H4 (cell line): ENCODE data around the gene RANBP1. TPM values are rescaled to one million over a fixed set of nuclear protein-coding genes. Genes with fewer than 3 reads are reported as not detected.
A peak's percentile ranks its signal among the peaks of the same experiment; 100 is the strongest.

ENCODE experiments used
- DNase-seq: peaks from one replicate; pipeline ENCODE4 v3.0.0-alpha.2; 2015; ENCODE audit warnings: low spot score
- total RNA-seq: library from RNA; depleted of rRNA; stranded (reverse); fragments of >200 nt; shearing (Covaris generic); gene quantifications from 2 replicates; pipeline ENCODE4 v1.2.3, GENCODE V29; 2014; rRNA removed

Gene RANBP1
- total RNA-seq, 1 experiment from 2014 or later, result 623 TPM

GRCh38 chr22:20171288-20172140, 55.6 kb downstream of the RANBP1 start:
- DNase-seq, result no peak

GRCh38 chr22:20172141-20172613, 56.3 kb downstream of the RANBP1 start:
- no peak for DNase-seq

- no peak for DNase-seq
These were observed 57.3 kb downstream of the RANBP1 start for GRCh38 chr22:20173246-20173645.

- no peak for DNase-seq
These were observed 57.9 kb downstream of the RANBP1 start for GRCh38 chr22:20173772-20174171.

GRCh38 chr22:20174785-20175596, 59.1 kb downstream of the RANBP1 start:
- no peak for DNase-seq

- peak; percentile 27 for DNase-seq
These were observed 59.6 kb downstream of the RANBP1 start for GRCh38 chr22:20175597-20175900.

- no peak for DNase-seq
These were observed 60.6 kb downstream of the RANBP1 start for GRCh38 chr22:20176421-20177085.

Other genes starting within 250 kb of the RANBP1 start
- gene COMT, start 174.3 kb upstream of the RANBP1 start, total RNA-seq, result 111 and 112 TPM in 2 replicates
- 7.5 and 9.1 TPM in 2 replicates for gene TXNRD2, start 174.3 kb upstream of the RANBP1 start, total RNA-seq
- 0.58 and 1.8 TPM in 2 replicates for gene ARVCF, start 99.3 kb upstream of the RANBP1 start, total RNA-seq
- 20.6 and 29.3 TPM in 2 replicates for gene TANGO2, start 95.0 kb upstream of the RANBP1 start, total RNA-seq
- gene DGCR8, start 35.9 kb upstream of the RANBP1 start, total RNA-seq, result 9.2 and 11.4 TPM in 2 replicates
- 12.2 and 16.6 TPM in 2 replicates for gene TRMT2A, start 1.1 kb downstream of the RANBP1 start, total RNA-seq
- 4.3 and 6.9 TPM in 2 replicates for gene ZDHHC8, start 15.7 kb downstream of the RANBP1 start, total RNA-seq
- not detected in 2 replicates for gene CCDC188, start 35.0 kb downstream of the RANBP1 start, total RNA-seq
- gene RTN4R, start 152.2 kb downstream of the RANBP1 start, total RNA-seq, result 3.2 TPM in 2 replicates
- 36.8 and 43.3 TPM in 2 replicates for gene DGCR6L, start 204.0 kb downstream of the RANBP1 start, total RNA-seq